Fibroblast of mammary gland (primary cell): ENCODE measurements around the gene DSCAM.

Experiments
- DNase-seq: peaks from one replicate; pipeline ENCODE4 v3.0.0-alpha.2; 2010; ENCODE audit warnings: low read depth
- H3K4me3 ChIP-seq: 2 replicates; pipeline ENCODE4 v1.5.1; 2011; ENCODE audit warnings: low read depth, mild to moderate bottlenecking, low read length, moderate library complexity; ENCODE audit not compliant: control insufficient read depth
- CTCF ChIP-seq: conservative IDR thresholded peaks from 2 replicates; pipeline ENCODE4 v1.5.1; 2011; ENCODE audit warnings: low read depth, low read length, inconsistent platforms; ENCODE audit not compliant: control insufficient read depth, insufficient read depth

The DSCAM gene

GRCh38 chr21:40615505-40616376 is 231.2 kb downstream of the DSCAM start:
- no peak for TF ChIP-seq CTCF
- DNase-seq = no peak
- no peak overlapping the region for H3K4me3 ChIP-seq

- no peak overlapping the region for H3K4me3 ChIP-seq
- TF ChIP-seq CTCF = no peak
- no peak for DNase-seq
These were observed 233.4 kb downstream of the DSCAM start for GRCh38 chr21:40613546-40614030.

GRCh38 chr21:40610345-40610744 is 236.6 kb downstream of the DSCAM start:
- no peak overlapping the region for H3K4me3 ChIP-seq
- DNase-seq = no peak
- TF ChIP-seq CTCF = no peak

GRCh38 chr21:40606341-40606740 is 240.6 kb downstream of the DSCAM start:
- no peak for DNase-seq
- TF ChIP-seq CTCF = no peak
- no peak overlapping the region for H3K4me3 ChIP-seq

DNA sequence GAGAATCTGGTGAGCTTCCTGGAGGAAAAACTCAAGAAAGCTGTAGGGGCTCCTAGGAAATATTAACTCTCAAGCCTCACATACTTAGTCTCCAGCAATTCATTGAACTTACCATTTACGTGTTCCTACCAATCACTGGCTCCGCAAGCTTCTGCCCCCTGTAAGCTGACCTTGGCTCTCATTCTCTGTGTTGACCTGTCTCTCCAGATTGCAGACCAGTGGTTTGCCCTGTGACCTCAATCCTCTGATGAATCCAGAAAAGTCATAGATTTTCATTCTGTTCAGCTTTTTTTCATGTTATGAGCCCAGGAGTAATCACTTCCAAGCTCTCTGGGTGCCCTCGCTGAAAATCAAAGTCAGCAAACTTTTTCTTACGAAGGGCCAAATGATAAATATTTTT is 241.9 kb downstream of the DSCAM start:
- no peak for DNase-seq
- H3K4me3 ChIP-seq = no peak overlapping the region
- TF ChIP-seq CTCF = no peak

GRCh38 chr21:40603774-40604173 is 243.2 kb downstream of the DSCAM start:
- no peak for DNase-seq
- no peak overlapping the region for H3K4me3 ChIP-seq
- TF ChIP-seq CTCF = no peak

- TF ChIP-seq CTCF = no peak
- no peak overlapping the region for H3K4me3 ChIP-seq
- no peak for DNase-seq
These were observed 244.9 kb downstream of the DSCAM start for GRCh38 chr21:40602080-40602479.
